Memory B cell (primary cell): Measurements from ENCODE around the gene LRRC8E.

ENCODE experiments used
- ATAC-seq: fragments of 150-1000 bp; cut with Tn5 transposase; 2 replicates; pipeline ENCODE4 v1.10.0; 2021; ENCODE audit warnings: low read depth, mild to moderate bottlenecking, moderate library complexity
- DNase-seq, 2 donors: peaks; one replicate each; pipeline ENCODE4 v3.0.0; 2022; ENCODE audit warnings: low spot score in 2 of 2
- H3K27ac Mint-ChIP-seq: one replicate; pipeline ENCODE4 v1.8.0; 2022; ENCODE audit warnings: mild to moderate bottlenecking, moderate library complexity, mixed read lengths
- H3K27me3 Mint-ChIP-seq: one replicate; pipeline ENCODE4 v1.8.0; 2022; ENCODE audit warnings: mixed read lengths
- H3K36me3 Mint-ChIP-seq: one replicate; pipeline ENCODE4 v1.8.0; 2022; ENCODE audit warnings: mild to moderate bottlenecking, mixed read lengths
- H3K4me1 Mint-ChIP-seq: one replicate; pipeline ENCODE4 v1.8.0; 2022; ENCODE audit warnings: mixed read lengths
- H3K4me3 Mint-ChIP-seq: one replicate; pipeline ENCODE4 v1.8.0; 2022; ENCODE audit warnings: mild to moderate bottlenecking, moderate library complexity, mixed read lengths
- H3K9me3 Mint-ChIP-seq: one replicate; pipeline ENCODE4 v1.8.0; 2022; ENCODE audit warnings: mixed read lengths

Gene LRRC8E

GRCh38 chr19:7868671-7869452 lies 19.4 kb upstream of the LRRC8E start:
- DNase-seq = peak in 1 of 2 donors; percentile 87
- Mint-ChIP-seq H3K27me3 (peaks cover 40% of the 10 kb centered on the region), H3K4me1 (peaks cover 37% of the 10 kb centered on the region), H3K27ac (peak overlapping the region; percentile 79), H3K9me3 (peaks cover 7% of the 10 kb centered on the region), H3K4me3 (peak overlapping the region; percentile 87), H3K36me3 (peaks cover 5% of the 10 kb centered on the region)
- peak; percentile 77 for ATAC-seq

- H3K9me3 Mint-ChIP-seq = peaks cover 7% of the 10 kb centered on the region
- DNase-seq = peak; percentile 88 to 98
- peak overlapping the region; percentile 84 for H3K4me3 Mint-ChIP-seq
- H3K27me3 Mint-ChIP-seq = peaks cover 38% of the 10 kb centered on the region
- H3K27ac Mint-ChIP-seq = peak overlapping the region; percentile 79
- peaks cover 5% of the 10 kb centered on the region for H3K36me3 Mint-ChIP-seq
- ATAC-seq = peak; percentile 62
- H3K4me1 Mint-ChIP-seq = peaks cover 37% of the 10 kb centered on the region
Observed at GRCh38 chr19:7869453-7869909, 18.8 kb upstream of the LRRC8E start.

- Mint-ChIP-seq H3K4me3 (peak overlapping the region; percentile 59), H3K27ac (no peak overlapping the region)
- ATAC-seq = no peak
Observed at GRCh38 chr19:7869910-7870511, 18.3 kb upstream of the LRRC8E start.

GRCh38 chr19:7870571-7871436 lies 17.5 kb upstream of the LRRC8E start:
- H3K4me1 Mint-ChIP-seq = peaks cover 29% of the 10 kb centered on the region
- DNase-seq (peak in 1 of 2 donors; percentile 44), ATAC-seq (no peak)
- H3K27ac Mint-ChIP-seq = no peak overlapping the region
- peaks cover 7% of the 10 kb centered on the region for H3K9me3 Mint-ChIP-seq
- peaks cover 5% of the 10 kb centered on the region for H3K36me3 Mint-ChIP-seq
- H3K4me3 Mint-ChIP-seq = peak overlapping the region; percentile 59
- H3K27me3 Mint-ChIP-seq = peaks cover 31% of the 10 kb centered on the region

More at GRCh38 chr19:7869910-7870511, 18.3 kb upstream of the LRRC8E start:
- Mint-ChIP-seq H3K27me3 (peaks cover 35% of the 10 kb centered on the region), H3K9me3 (peaks cover 7% of the 10 kb centered on the region), H3K4me1 (peaks cover 34% of the 10 kb centered on the region), H3K36me3 (peaks cover 5% of the 10 kb centered on the region)
- no peak for DNase-seq

GRCh38 chr19:7871437-7872305 lies 16.6 kb upstream of the LRRC8E start:
- H3K27ac Mint-ChIP-seq = no peak overlapping the region
- ATAC-seq (peak; percentile 5), DNase-seq (peak; percentile 72 to 73)
- H3K4me1 Mint-ChIP-seq = peaks cover 29% of the 10 kb centered on the region
- peaks cover 5% of the 10 kb centered on the region for H3K36me3 Mint-ChIP-seq
- peaks cover 7% of the 10 kb centered on the region for H3K9me3 Mint-ChIP-seq
- peak overlapping the region; percentile 19 for H3K4me3 Mint-ChIP-seq
- peaks cover 33% of the 10 kb centered on the region for H3K27me3 Mint-ChIP-seq

- no peak for ATAC-seq
- peaks cover 29% of the 10 kb centered on the region for H3K4me1 Mint-ChIP-seq
- peaks cover 7% of the 10 kb centered on the region for H3K9me3 Mint-ChIP-seq
- DNase-seq = no peak
- H3K27me3 Mint-ChIP-seq = peaks cover 27% of the 10 kb centered on the region
- peak overlapping the region; percentile 19 for H3K4me3 Mint-ChIP-seq
- no peak overlapping the region for H3K27ac Mint-ChIP-seq
- peaks cover 5% of the 10 kb centered on the region for H3K36me3 Mint-ChIP-seq
Observed at GRCh38 chr19:7872306-7873204, 15.8 kb upstream of the LRRC8E start.

GRCh38 chr19:7873304-7874075 lies 14.8 kb upstream of the LRRC8E start:
- peaks cover 28% of the 10 kb centered on the region for H3K4me1 Mint-ChIP-seq
- H3K27ac Mint-ChIP-seq = no peak overlapping the region
- peaks cover 7% of the 10 kb centered on the region for H3K9me3 Mint-ChIP-seq
- DNase-seq (no peak), ATAC-seq (no peak)
- H3K36me3 Mint-ChIP-seq = peaks cover 5% of the 10 kb centered on the region
- H3K27me3 Mint-ChIP-seq = peaks cover 26% of the 10 kb centered on the region
- peak overlapping the region; percentile 39 for H3K4me3 Mint-ChIP-seq

GRCh38 chr19:7874076-7874896 lies 14.0 kb upstream of the LRRC8E start, which contains the start of gene PRR36:
TSS of gene PRR36 (minus strand) at chr19:7874390. CDS start at chr19:7873689, 701 bp downstream.
- Mint-ChIP-seq H3K36me3 (peaks cover 5% of the 10 kb centered on the region), H3K4me3 (peak within 1 kb of the TSS; percentile 39), H3K9me3 (peaks cover 7% of the 10 kb centered on the region), H3K27ac (no peak within 1 kb of the TSS), H3K4me1 (peaks cover 23% of the 10 kb centered on the region), H3K27me3 (peaks cover 26% of the 10 kb centered on the region)
- DNase-seq = peak in 1 of 2 donors; percentile 47
- ATAC-seq = no peak

- H3K36me3 Mint-ChIP-seq = peaks cover 5% of the 10 kb centered on the region
- ATAC-seq (no peak), DNase-seq (no peak)
- H3K4me3 Mint-ChIP-seq = no peak overlapping the region
- no peak overlapping the region for H3K27ac Mint-ChIP-seq
- peaks cover 23% of the 10 kb centered on the region for H3K4me1 Mint-ChIP-seq
- peaks cover 7% of the 10 kb centered on the region for H3K9me3 Mint-ChIP-seq
- peaks cover 26% of the 10 kb centered on the region for H3K27me3 Mint-ChIP-seq
Observed at GRCh38 chr19:7874897-7875273, 13.4 kb upstream of the LRRC8E start.

- ATAC-seq (no peak), DNase-seq (no peak)
- Mint-ChIP-seq H3K36me3 (no peaks in the 10 kb centered on the region), H3K4me1 (peaks cover 4% of the 10 kb centered on the region), H3K27ac (no peak overlapping the region), H3K27me3 (peaks cover 11% of the 10 kb centered on the region), H3K9me3 (no peaks in the 10 kb centered on the region), H3K4me3 (no peak overlapping the region)
Observed at GRCh38 chr19:7877249-7877836, 11.0 kb upstream of the LRRC8E start.
